ENCODE results near the gene SPDYE2.
"Not testable (repeated sequence)": the region's sequence is repeated elsewhere in the genome, so short reads cannot be mapped to it uniquely, and the experiment has no call there.

Gene SPDYE2

DNA sequence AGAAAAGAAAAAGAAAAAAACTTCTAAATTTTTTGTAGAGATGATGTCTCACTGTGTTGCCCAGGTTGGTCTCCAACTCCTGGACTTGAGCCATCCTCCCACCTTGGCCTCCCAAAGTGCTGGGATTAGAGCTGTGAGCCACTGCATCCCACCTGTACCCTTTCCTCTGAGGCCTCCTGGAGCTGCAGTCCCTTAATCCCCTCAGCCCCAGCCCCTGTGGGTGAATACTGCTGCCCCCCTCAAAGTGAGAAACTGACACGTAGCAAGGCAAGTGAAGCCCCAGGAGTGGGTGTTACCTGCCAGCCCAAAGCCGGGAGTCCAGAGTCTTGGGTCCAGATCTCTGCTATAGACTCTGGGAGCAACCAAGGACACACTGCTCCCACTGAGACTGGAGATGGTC is 26.2 kb upstream of the SPDYE2 start:
- H3K36me3 ChIP-seq; H3K4me3 ChIP-seq (ENCODE audit: low read depth in 1 of 2, low read length in 1 of 2); H3K27ac ChIP-seq; H3K4me1 ChIP-seq (ENCODE audit: control insufficient read depth in 1 of 2, insufficient read depth in 1 of 2, low read depth in 1 of 2, low read length in 1 of 2); H3K27me3 ChIP-seq; H3K9me3 ChIP-seq: not testable (repeated sequence)

DNA sequence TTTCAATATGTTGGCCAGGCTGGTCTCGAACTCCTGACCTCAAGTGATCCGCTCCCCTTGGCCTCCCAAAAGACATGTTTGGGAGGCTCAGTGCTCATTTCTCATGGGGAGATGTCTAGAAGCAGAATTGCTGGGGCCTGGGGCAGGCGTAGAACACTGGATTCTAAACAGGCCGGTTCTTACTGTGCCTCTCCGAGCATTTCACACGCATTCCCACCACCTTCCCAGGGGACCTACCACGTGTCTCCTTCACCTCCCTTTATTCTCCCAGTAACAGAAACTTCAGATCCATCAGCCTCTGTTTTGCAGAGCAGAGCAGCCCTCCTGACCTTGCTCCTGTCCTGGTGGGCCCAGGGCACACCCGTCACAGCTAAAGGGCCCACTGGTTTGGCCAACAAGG is 23.8 kb upstream of the SPDYE2 start:
- not testable (repeated sequence) for H3K27ac ChIP-seq; H3K4me1 ChIP-seq (ENCODE audit: control insufficient read depth in 1 of 2, insufficient read depth in 1 of 2, low read depth in 1 of 2, low read length in 1 of 2)

DNA sequence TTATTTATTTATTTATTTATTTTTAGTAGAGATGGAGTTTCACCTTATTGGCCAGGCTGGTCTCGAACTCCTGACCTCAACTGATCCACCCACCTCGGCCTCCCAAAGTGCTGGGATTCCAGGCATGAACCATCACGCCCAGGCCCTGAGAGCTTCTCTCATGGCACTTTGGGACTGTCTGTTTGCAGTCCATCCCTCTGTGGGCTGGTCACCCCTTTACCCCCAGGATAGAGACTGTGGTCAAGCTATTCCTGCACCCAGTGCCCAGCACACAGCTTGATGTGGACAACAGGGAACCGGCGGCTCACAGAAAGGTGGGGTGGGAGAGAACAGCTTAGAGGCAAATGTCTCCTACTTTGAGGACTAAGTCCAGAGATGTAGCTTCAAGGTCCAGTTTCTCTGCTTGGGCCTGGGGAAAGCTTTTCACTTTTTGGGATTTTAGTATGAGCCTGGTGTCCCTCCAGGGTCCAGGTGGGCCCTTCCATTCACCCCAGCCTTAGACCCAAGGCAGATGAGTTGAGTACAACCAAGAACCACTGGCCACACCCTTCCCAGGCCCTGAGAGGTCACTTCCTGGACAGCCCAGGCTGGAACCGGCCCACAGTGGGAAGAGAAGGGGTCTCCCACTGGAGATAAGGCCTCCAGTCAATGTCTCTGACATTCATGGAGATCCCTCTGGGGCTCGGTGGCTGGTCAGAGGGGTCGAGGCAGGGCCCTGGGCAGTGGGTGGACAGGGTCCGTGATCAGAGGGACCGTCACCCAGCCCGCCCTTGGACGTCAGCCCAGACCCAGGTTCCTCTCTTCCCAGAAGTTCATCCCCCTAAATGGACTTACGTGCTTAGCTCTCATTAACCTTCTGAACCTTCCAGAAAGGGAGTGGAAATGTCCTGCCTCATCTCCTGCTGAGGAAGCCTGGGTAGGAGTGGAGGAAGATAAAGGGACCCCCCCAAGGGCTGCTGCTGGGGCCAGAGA is 22.9 kb upstream of the SPDYE2 start:
- H3K27me3 ChIP-seq; H3K4me1 ChIP-seq (ENCODE audit: control insufficient read depth in 1 of 2, insufficient read depth in 1 of 2, low read depth in 1 of 2, low read length in 1 of 2); H3K27ac ChIP-seq; H3K9me3 ChIP-seq; H3K4me3 ChIP-seq (ENCODE audit: low read depth in 1 of 2, low read length in 1 of 2); H3K36me3 ChIP-seq: not testable (repeated sequence)

More for the DNA sequence above, 23.8 kb upstream of the SPDYE2 start:
- not testable (repeated sequence) for H3K36me3 ChIP-seq; H3K9me3 ChIP-seq; H3K4me3 ChIP-seq (ENCODE audit: low read depth in 1 of 2, low read length in 1 of 2); H3K27me3 ChIP-seq

DNA sequence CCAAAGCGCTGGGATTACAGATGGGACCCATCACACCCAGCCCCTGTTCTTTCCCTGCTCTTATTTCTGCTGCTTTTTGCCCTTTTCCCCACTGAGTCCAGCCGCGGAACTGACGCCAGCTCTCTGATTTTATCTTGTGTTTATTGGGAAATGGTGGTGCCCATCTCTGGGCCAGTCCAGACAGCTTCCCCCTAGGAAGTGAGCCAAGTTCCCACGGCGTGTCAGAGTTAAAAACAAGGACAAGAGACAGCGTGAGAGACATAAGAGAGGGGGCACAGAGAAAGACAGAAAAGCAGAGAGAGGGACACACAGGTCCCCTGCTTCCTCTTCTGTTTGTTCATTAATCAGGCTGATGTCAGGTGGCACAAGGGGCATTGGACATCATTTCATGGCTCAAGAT is 19.4 kb upstream of the SPDYE2 start:
- not testable (repeated sequence) for H3K4me3 ChIP-seq (ENCODE audit: low read depth in 1 of 2, low read length in 1 of 2); H3K27me3 ChIP-seq; H3K27ac ChIP-seq; H3K9me3 ChIP-seq; H3K36me3 ChIP-seq; H3K4me1 ChIP-seq (ENCODE audit: control insufficient read depth in 1 of 2, insufficient read depth in 1 of 2, low read depth in 1 of 2, low read length in 1 of 2)

DNA sequence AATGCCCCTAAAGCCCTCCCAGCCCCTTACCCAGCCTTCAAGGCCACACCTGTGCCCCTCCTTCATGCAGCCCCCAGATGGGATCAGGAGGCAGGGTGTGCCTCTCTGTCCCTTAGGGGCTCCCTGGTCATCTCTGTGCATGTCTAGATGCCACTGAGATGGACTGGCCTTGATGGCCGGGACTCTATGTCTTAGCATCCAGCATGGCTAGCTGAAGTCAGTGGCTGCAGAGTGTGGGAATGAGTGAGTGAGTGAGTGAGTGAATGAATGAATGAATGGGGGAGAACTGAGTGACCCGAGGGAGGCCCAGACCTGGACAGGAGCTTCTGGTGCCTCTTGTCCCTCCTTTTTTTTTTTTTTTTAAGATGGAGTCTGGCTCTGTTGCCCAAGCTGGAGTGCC is 18.9 kb upstream of the SPDYE2 start:
- H3K4me3 ChIP-seq (ENCODE audit: low read depth in 1 of 2, low read length in 1 of 2); H3K27me3 ChIP-seq; H3K9me3 ChIP-seq; H3K36me3 ChIP-seq; H3K27ac ChIP-seq; H3K4me1 ChIP-seq (ENCODE audit: control insufficient read depth in 1 of 2, insufficient read depth in 1 of 2, low read depth in 1 of 2, low read length in 1 of 2): not testable (repeated sequence)

DNA sequence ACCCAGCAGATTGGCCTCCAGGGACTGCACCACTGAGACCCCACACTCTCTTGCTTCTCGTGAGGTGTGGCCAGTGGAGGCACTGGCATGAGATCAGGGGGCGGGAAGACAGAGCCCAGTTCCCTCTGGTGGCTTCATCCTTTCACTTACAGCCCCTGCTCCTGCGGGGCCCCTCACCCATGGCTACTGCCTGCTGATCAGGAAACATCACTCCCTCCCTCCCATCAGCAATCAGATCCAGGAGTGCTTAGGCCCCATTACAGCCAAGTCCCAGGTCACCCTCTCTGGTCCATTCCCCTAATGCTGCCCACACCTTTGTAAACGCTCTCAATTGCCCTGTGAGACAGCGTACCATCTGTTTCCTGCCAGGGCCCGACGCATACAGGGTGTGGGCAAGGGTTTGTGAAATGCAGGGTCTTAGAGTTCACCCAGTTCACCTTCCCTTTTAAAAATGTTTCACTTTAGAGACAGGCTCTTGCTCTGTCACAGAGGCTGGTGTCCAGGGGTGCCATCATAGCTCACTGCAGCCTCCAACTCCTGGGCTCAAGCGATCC is 15.9 kb upstream of the SPDYE2 start:
- H3K4me3 ChIP-seq (ENCODE audit: low read depth in 1 of 2, low read length in 1 of 2); H3K9me3 ChIP-seq; H3K36me3 ChIP-seq; H3K4me1 ChIP-seq (ENCODE audit: control insufficient read depth in 1 of 2, insufficient read depth in 1 of 2, low read depth in 1 of 2, low read length in 1 of 2); H3K27me3 ChIP-seq; H3K27ac ChIP-seq: not testable (repeated sequence)

DNA sequence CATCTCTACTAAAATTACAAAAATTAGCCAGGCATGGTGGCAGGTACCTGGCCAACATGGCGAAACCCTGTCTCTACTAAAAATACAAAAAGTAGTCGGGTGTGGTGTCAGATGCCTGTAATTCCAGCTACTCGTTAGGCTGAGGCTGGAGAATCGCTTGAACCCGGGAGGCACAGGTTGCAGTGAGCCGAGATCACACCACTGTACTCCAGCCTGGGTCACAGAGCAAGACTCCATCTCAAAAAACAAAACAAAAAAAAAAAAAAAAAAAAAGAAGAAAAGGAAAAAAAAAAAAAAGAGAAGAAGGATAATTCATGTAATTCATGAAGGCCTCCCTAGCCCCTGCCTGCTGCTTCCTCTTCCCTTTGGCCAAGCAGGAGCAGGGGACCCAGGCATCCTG is 10.4 kb upstream of the SPDYE2 start:
- not testable (repeated sequence) for H3K36me3 ChIP-seq; H3K27ac ChIP-seq; H3K4me1 ChIP-seq (ENCODE audit: control insufficient read depth in 1 of 2, insufficient read depth in 1 of 2, low read depth in 1 of 2, low read length in 1 of 2); H3K9me3 ChIP-seq; H3K27me3 ChIP-seq; H3K4me3 ChIP-seq (ENCODE audit: low read depth in 1 of 2, low read length in 1 of 2)

DNA sequence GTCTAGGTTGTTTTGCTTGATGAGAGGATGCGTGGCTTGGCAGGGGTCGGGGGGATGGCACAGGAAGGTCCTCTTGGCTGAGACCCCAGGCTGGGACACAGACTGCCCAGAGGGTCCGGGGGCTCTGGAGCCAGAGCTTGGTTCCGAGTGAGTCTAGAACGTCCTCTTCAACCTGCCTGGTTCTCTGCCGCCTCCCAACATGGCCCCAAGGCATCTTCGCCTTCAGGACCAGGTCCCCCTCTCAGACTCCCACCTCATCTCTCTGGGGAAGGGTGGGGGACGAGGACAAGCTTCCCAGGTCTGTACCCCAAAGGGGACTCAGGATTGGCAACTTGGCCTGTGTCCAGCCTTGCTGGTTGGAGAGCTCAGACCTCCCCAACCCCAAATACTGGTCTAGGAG is 8.9 kb upstream of the SPDYE2 start:
- H3K27ac ChIP-seq = not testable (repeated sequence)

DNA sequence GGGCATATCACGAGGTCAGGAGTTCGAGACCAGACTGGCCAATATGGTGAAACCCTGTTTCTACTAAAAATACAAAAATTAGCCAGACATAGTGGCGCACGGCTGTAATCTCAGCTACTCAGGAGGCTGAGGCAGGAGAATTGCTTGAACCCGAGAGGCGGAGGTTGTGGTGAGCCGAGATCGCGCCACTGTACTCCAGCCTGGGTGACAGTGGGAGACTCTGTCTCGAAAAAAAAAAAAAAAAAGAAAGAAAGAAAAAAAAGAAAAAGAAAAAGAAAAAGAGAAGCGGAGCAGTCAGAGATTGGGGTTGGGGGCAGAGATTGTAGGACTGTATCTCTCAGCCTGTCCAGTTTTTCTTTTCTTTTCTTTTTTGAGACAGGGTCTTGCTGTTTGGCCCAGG is 8.3 kb upstream of the SPDYE2 start:
- H3K9me3 ChIP-seq; H3K4me3 ChIP-seq (ENCODE audit: low read depth in 1 of 2, low read length in 1 of 2): not testable (repeated sequence)

More for the DNA sequence above, 8.9 kb upstream of the SPDYE2 start:
- not testable (repeated sequence) for H3K36me3 ChIP-seq; H3K4me3 ChIP-seq (ENCODE audit: low read depth in 1 of 2, low read length in 1 of 2); H3K27me3 ChIP-seq; H3K4me1 ChIP-seq (ENCODE audit: control insufficient read depth in 1 of 2, insufficient read depth in 1 of 2, low read depth in 1 of 2, low read length in 1 of 2); H3K9me3 ChIP-seq

DNA sequence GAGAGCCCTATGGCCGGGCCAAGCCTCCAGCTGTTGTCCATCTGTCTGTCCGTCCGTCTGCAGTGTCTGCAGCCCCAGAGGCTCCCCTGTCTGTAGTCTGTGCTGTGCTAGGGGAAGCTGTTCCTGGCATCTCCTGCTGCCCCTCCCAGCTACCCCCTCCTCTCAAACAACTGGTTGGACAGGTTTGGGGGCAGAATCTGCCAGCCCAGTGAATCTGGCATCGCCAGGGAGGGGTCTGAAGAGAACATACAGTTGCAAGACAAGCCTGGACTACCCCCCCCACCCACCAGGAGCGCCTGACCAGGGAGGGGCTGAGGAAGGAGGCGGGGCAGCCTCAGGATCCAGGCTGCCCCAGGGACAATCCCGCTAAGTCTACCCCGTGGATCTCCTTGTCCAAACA is 7.4 kb upstream of the SPDYE2 start, which contains the start of gene UPK3BL2:
TSS of gene UPK3BL2 (minus strand) at position 101 of the 400 bp plus-strand sequence. CDS start at position 41, 60 bp downstream.
- not testable (repeated sequence) for H3K4me1 ChIP-seq (ENCODE audit: control insufficient read depth in 1 of 2, insufficient read depth in 1 of 2, low read depth in 1 of 2, low read length in 1 of 2); H3K4me3 ChIP-seq (ENCODE audit: low read depth in 1 of 2, low read length in 1 of 2); H3K36me3 ChIP-seq; H3K9me3 ChIP-seq; H3K27me3 ChIP-seq; H3K27ac ChIP-seq

More for the DNA sequence above, 8.3 kb upstream of the SPDYE2 start:
- not testable (repeated sequence) for H3K4me1 ChIP-seq (ENCODE audit: control insufficient read depth in 1 of 2, insufficient read depth in 1 of 2, low read depth in 1 of 2, low read length in 1 of 2); H3K27me3 ChIP-seq; H3K36me3 ChIP-seq; H3K27ac ChIP-seq

DNA sequence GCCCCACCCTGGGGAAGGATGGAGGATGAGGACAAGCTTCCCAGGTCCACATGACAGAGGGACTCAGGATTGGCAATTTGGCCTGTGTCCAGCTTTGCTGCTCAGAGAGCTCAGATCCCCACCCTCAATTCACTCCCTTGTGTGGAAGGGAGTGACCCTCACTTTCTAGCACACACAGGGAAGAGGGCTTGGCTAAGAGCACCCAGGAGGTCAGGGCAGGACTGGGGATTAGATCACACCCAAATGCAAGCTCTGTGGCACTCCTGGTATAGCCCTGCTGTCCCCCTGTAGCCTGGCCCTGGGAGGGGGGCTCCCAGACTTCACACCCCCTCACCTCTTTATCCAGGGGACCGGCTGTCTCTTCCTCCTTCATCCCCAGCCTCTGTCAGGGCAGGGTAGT is 6.7 kb upstream of the SPDYE2 start:
- H3K27ac ChIP-seq; H3K4me1 ChIP-seq (ENCODE audit: control insufficient read depth in 1 of 2, insufficient read depth in 1 of 2, low read depth in 1 of 2, low read length in 1 of 2); H3K36me3 ChIP-seq; H3K4me3 ChIP-seq (ENCODE audit: low read depth in 1 of 2, low read length in 1 of 2); H3K9me3 ChIP-seq; H3K27me3 ChIP-seq: not testable (repeated sequence)

DNA sequence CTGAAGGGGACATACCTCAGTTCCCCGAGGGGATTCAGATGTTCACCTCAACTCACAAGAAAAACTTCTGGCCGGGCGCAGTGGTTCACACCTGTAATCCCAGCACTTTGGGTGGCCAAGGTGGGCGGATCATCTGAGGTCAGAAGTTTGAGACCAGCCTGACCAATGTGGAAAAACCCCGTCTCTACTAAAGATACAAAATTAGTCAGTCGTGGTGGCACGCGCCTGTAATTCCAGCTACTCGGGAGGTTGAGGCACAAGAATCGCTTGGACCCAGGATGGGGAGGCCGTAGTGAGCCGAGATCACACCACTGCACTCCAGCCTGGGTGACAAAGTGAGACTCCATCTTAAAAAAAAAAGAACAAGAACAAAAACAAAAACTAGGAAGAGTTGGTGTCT is 5.7 kb upstream of the SPDYE2 start:
- not testable (repeated sequence) for H3K4me3 ChIP-seq (ENCODE audit: low read depth in 1 of 2, low read length in 1 of 2); H3K4me1 ChIP-seq (ENCODE audit: control insufficient read depth in 1 of 2, insufficient read depth in 1 of 2, low read depth in 1 of 2, low read length in 1 of 2)

DNA sequence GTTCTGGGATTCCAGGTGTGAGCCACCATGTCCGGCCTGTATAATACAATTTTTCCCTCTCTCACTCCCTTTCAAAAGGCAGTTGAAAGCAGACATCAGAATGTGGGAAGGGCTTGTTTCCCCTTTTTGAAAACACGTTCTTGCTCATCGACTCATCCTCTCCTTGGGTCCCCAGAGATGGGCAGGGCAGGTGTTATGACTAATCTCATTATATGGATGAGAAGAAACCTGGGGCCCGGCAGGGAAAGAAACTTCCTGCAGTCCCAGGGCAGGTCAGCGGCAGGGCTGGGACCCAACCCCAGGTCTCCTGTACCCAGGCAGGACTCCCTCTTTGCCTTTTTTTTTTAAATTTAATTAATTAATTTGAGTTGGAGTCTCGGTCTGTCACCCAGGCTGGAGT is 4.7 kb upstream of the SPDYE2 start:
- H3K27me3 ChIP-seq; H3K9me3 ChIP-seq; H3K4me3 ChIP-seq (ENCODE audit: low read depth in 1 of 2, low read length in 1 of 2); H3K4me1 ChIP-seq (ENCODE audit: control insufficient read depth in 1 of 2, insufficient read depth in 1 of 2, low read depth in 1 of 2, low read length in 1 of 2); H3K36me3 ChIP-seq; H3K27ac ChIP-seq: not testable (repeated sequence)

More for the DNA sequence above, 5.7 kb upstream of the SPDYE2 start:
- not testable (repeated sequence) for H3K27ac ChIP-seq, H3K27me3 ChIP-seq, H3K9me3 ChIP-seq, H3K36me3 ChIP-seq

DNA sequence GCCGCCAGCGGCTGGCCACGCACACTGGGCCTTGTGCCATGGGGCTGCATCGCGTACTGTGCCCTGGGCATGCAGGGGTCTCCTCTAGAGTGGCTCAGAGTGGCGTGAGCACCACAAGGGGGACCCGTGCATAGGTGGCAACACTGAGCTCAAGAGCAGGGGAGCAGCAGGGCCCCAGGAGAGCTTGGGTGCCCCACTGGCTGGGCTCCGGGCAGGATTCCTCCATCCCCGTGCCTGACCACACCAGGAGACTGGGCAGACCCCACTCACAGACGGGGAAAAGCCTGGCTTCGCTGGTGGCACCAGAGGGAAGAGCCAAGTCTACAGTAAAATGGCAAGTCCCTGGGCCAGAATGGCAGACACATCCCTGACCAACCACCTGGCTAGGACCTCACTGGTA is 17.6 kb downstream of the SPDYE2 start:
- not testable (repeated sequence) for H3K27ac ChIP-seq; H3K36me3 ChIP-seq; H3K9me3 ChIP-seq; H3K27me3 ChIP-seq; H3K4me1 ChIP-seq (ENCODE audit: control insufficient read depth in 1 of 2, insufficient read depth in 1 of 2, low read depth in 1 of 2, low read length in 1 of 2); H3K4me3 ChIP-seq (ENCODE audit: low read depth in 1 of 2, low read length in 1 of 2)

All from neutrophil (primary cell).